Measurements from ENCODE around the gene PF4V1. TPM values are rescaled to one million over a fixed set of nuclear protein-coding genes. Genes with fewer than 3 reads are reported as not detected.

The PF4V1 gene
- total RNA-seq, 1 donor from 2014 or later = 1.6 TPM

DNA sequence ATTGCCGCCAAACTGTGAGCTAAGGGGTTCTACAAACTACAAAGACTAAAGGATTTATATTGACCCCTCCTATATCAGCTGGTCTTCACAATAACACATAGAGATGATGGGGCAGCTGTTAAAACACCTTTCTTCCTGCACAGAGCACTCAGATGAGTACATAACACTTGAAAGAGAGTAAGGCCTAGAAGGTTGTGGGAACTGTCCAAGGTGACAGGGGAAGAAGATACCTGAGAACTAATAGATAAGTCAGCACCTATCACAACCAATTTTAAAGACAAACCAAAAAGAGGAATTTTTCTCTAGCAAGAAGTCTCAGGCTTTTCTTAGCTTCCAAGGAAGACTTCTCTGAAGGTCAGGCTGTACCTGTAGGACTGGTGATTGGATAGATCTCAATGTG lies 35.8 kb upstream of the PF4V1 start:
- no peak overlapping the region for H3K4me3 ChIP-seq (ENCODE audit: low read depth, low read length)
- TF ChIP-seq, protein P1, sequence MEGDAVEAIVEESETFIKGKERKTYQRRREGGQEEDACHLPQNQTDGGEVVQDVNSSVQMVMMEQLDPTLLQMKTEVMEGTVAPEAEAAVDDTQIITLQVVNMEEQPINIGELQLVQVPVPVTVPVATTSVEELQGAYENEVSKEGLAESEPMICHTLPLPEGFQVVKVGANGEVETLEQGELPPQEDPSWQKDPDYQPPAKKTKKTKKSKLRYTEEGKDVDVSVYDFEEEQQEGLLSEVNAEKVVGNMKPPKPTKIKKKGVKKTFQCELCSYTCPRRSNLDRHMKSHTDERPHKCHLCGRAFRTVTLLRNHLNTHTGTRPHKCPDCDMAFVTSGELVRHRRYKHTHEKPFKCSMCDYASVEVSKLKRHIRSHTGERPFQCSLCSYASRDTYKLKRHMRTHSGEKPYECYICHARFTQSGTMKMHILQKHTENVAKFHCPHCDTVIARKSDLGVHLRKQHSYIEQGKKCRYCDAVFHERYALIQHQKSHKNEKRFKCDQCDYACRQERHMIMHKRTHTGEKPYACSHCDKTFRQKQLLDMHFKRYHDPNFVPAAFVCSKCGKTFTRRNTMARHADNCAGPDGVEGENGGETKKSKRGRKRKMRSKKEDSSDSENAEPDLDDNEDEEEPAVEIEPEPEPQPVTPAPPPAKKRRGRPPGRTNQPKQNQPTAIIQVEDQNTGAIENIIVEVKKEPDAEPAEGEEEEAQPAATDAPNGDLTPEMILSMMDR (IDR thresholded peaks at IDR 0.05; ENCODE audit: insufficient read depth, low read length, severe bottlenecking) = no peak
- H3K36me3 ChIP-seq (ENCODE audit: control insufficient read depth, insufficient read depth, low read length) = no peaks in the 10 kb centered on the region
- H3K27me3 ChIP-seq (ENCODE audit: control insufficient read depth, insufficient read depth, low read length) = no peaks in the 10 kb centered on the region
- DNase-seq (ENCODE audit: low read depth) (peak; percentile 36), FAIRE-seq (no peak)

DNA sequence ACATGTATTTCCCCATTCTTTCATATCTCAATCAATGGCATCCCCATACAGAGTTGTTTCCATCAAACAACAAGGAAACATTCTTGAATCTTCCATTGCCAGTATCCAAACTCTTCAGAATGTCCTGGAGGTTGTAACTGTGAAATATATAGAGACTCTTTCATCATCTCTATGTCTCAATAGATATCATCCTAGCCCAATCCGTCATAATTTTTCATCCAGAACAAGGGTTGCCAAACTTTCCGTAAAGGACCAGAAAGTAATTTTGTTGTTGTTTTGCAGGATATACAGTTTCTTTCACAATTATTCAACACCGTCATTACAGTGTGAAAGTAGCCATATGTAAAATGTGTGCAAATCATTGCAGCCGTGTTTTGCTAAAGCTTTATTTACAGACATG lies 31.8 kb upstream of the PF4V1 start:
- DNase-seq (ENCODE audit: low read depth) = no peak
- no peak for FAIRE-seq
- Histone ChIP-seq H3K36me3 (ENCODE audit: control insufficient read depth, insufficient read depth, low read length) (no peaks in the 10 kb centered on the region), H3K4me3 (ENCODE audit: low read depth, low read length) (no peak overlapping the region), H3K27me3 (ENCODE audit: control insufficient read depth, insufficient read depth, low read length) (no peaks in the 10 kb centered on the region)
- TF ChIP-seq, protein P1 (IDR thresholded peaks at IDR 0.05; ENCODE audit: insufficient read depth, low read length, severe bottlenecking) = no peak

DNA sequence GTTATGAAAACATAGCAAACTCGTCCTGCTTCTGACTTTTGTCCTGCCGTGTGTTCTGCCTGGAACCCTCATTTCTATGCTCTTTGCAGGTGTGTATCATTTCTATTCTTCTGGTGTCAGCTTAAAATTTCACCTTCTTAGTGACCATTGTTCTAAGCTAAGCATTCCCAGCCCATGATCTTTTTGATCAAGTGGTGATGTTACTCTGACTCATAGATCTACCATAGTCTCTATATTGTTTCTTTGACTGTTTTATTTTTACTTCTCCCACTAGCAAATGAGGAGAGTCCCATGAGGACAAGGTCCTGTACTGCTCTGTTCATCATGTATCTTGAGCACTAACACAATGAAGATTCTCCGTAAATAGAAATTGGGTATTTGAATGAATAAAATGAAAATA lies 30.7 kb upstream of the PF4V1 start:
- no peak overlapping the region for H3K4me3 ChIP-seq (ENCODE audit: low read depth, low read length)
- DNase-seq (ENCODE audit: low read depth) = peak; percentile 72
- FAIRE-seq = no peak
- no peaks in the 10 kb centered on the region for H3K36me3 ChIP-seq (ENCODE audit: control insufficient read depth, insufficient read depth, low read length)
- TF ChIP-seq, protein P1 (IDR thresholded peaks at IDR 0.05; ENCODE audit: insufficient read depth, low read length, severe bottlenecking) = no peak
- H3K27me3 ChIP-seq (ENCODE audit: control insufficient read depth, insufficient read depth, low read length) = no peaks in the 10 kb centered on the region

DNA sequence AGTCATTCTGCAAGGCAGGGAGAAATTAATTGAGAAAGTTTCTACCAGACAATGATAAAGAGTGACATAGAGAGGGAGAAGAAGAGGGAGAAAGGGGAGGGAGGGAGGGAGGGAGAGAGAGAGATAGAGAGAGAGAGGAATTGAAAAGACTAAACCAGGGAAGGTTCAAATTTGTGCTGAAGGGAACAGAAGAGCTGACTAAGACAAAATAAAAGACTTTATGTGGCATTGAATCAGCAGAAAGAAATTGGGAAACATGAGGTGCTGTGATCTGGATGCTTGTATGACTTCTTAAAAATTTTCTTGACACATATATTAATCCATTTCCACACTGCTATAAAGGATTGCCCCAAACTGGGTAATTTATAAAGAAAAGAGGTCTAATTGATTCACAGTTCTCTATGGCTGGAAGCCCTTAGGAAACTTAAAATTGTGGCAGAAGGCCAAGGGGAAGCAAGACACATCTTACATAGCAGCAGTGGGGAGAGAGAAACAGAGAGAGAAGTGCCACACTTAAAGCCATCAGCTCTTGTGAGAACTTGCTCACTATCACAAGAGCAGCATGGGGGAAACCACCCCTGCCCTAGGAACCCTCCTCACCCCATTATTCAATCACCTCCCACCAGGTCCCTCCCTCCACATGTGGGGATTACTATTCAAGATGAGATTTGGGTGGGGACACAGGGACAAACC lies 30.1 kb upstream of the PF4V1 start:
- Histone ChIP-seq H3K27me3 (ENCODE audit: control insufficient read depth, insufficient read depth, low read length) (no peaks in the 10 kb centered on the region), H3K4me3 (ENCODE audit: low read depth, low read length) (no peak overlapping the region), H3K36me3 (ENCODE audit: control insufficient read depth, insufficient read depth, low read length) (no peaks in the 10 kb centered on the region)
- no peak for FAIRE-seq
- TF ChIP-seq, protein P1 (IDR thresholded peaks at IDR 0.05; ENCODE audit: insufficient read depth, low read length, severe bottlenecking) = no peak
- no peak for DNase-seq (ENCODE audit: low read depth)

DNA sequence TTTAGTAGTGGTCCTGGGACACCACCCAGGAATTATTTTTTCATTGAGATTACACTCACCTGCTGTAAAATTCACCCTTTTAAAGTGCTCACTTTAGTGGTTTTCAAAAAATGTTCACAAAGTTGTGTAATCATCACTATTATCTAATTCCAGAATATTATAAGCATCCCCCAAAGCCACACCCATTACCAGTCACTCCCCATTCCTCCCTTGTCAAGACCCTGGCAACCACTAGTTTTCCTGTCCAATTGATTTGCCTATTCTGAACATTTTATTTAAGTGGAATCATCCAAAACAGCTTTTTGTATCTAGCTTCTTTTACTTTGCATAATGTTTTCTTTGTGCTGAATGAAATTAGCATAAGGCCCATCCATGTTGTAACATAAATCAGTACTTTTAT lies 29.3 kb upstream of the PF4V1 start:
- FAIRE-seq (no peak), DNase-seq (ENCODE audit: low read depth) (no peak)
- Histone ChIP-seq H3K4me3 (ENCODE audit: low read depth, low read length) (no peak overlapping the region), H3K36me3 (ENCODE audit: control insufficient read depth, insufficient read depth, low read length) (no peaks in the 10 kb centered on the region), H3K27me3 (ENCODE audit: control insufficient read depth, insufficient read depth, low read length) (no peaks in the 10 kb centered on the region)
- TF ChIP-seq, protein P1 (IDR thresholded peaks at IDR 0.05; ENCODE audit: insufficient read depth, low read length, severe bottlenecking) = no peak

DNA sequence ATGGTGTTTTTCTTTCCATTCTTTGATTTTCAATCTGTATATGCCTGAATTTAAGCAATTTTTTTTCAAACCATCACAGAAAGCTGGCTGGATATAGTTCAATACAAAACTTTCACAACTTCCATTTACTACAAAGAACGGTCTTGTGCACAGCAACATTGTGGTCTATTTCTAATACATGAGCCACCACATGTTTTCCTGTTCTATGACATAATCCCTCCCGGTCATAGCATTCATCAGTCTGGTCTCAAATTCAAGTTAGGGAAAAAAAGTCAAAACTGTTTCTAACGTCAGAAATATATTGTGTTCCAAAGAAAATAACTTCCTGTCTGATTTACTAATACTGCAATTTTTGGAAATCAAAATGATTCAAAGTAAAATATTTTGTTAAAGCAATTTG lies 24.1 kb upstream of the PF4V1 start:
- no peaks in the 10 kb centered on the region for H3K36me3 ChIP-seq (ENCODE audit: control insufficient read depth, insufficient read depth, low read length)
- TF ChIP-seq, protein P1 (IDR thresholded peaks at IDR 0.05; ENCODE audit: insufficient read depth, low read length, severe bottlenecking) = no peak
- FAIRE-seq = no peak
- no peaks in the 10 kb centered on the region for H3K27me3 ChIP-seq (ENCODE audit: control insufficient read depth, insufficient read depth, low read length)
- peak; percentile 53 for DNase-seq (ENCODE audit: low read depth)
- no peak overlapping the region for H3K4me3 ChIP-seq (ENCODE audit: low read depth, low read length)

Data from bronchial epithelial cell (primary cell).